Ishikawa (cell line): Measurements from ENCODE around the gene NOP14.

Experiments used
- CEBPB ChIP-seq: IDR thresholded peaks from 2 replicates; pipeline ENCODE4 v1.6.1; 2012
- CREB1 ChIP-seq: IDR thresholded peaks from 2 replicates; pipeline ENCODE4 v1.6.1; 2012; ENCODE audit warnings: low read depth
- EP300 ChIP-seq: IDR thresholded peaks from 2 replicates; pipeline ENCODE4 v1.6.1; 2012; ENCODE audit warnings: borderline replicate concordance
- FOXM1 ChIP-seq: IDR thresholded peaks from 2 replicates; pipeline ENCODE4 v1.6.1; 2012; ENCODE audit warnings: low read depth, borderline replicate concordance
- MAX ChIP-seq: IDR thresholded peaks from 2 replicates; pipeline ENCODE4 v1.6.1; 2012
- NFIC ChIP-seq: IDR thresholded peaks from 2 replicates; pipeline ENCODE4 v1.6.1; 2012
- RAD21 ChIP-seq: IDR thresholded peaks from 2 replicates; pipeline ENCODE4 v1.6.1; 2012; ENCODE audit warnings: low read depth
- TAF1 ChIP-seq: IDR thresholded peaks from 2 replicates; pipeline ENCODE4 v1.6.1; 2012; ENCODE audit warnings: low read depth, mild to moderate bottlenecking
- TCF12 ChIP-seq: IDR thresholded peaks from 2 replicates; pipeline ENCODE4 v1.6.1; 2012; ENCODE audit warnings: low read depth
- TEAD4 ChIP-seq: IDR thresholded peaks from 2 replicates; pipeline ENCODE4 v1.6.1; 2012
- USF1 ChIP-seq: IDR thresholded peaks from 2 replicates; pipeline ENCODE4 v1.6.1; 2012
- YY1 ChIP-seq: IDR thresholded peaks from 2 replicates; pipeline ENCODE4 v1.6.1; 2012; ENCODE audit warnings: low read depth
- ZBTB7A ChIP-seq: IDR thresholded peaks from 2 replicates; pipeline ENCODE4 v1.6.1; 2012; ENCODE audit warnings: low read depth
- TF ChIP-seq, protein P1 (sequence below): IDR thresholded peaks from 2 replicates; pipeline ENCODE4 v1.6.1; 2012; ENCODE audit warnings: low read depth, mild to moderate bottlenecking

GRCh38 chr4:2911868-2912267 is 51.3 kb downstream of the NOP14 start:
- TF ChIP-seq RAD21 (no peak), TCF12 (no peak), TEAD4 (no peak), USF1 (no peak), CEBPB (no peak), EP300 (no peak), CREB1 (no peak), TAF1 (no peak), YY1 (no peak), FOXM1 (no peak), MAX (no peak), NFIC (no peak), ZBTB7A (no peak)
- TF ChIP-seq, protein P1, sequence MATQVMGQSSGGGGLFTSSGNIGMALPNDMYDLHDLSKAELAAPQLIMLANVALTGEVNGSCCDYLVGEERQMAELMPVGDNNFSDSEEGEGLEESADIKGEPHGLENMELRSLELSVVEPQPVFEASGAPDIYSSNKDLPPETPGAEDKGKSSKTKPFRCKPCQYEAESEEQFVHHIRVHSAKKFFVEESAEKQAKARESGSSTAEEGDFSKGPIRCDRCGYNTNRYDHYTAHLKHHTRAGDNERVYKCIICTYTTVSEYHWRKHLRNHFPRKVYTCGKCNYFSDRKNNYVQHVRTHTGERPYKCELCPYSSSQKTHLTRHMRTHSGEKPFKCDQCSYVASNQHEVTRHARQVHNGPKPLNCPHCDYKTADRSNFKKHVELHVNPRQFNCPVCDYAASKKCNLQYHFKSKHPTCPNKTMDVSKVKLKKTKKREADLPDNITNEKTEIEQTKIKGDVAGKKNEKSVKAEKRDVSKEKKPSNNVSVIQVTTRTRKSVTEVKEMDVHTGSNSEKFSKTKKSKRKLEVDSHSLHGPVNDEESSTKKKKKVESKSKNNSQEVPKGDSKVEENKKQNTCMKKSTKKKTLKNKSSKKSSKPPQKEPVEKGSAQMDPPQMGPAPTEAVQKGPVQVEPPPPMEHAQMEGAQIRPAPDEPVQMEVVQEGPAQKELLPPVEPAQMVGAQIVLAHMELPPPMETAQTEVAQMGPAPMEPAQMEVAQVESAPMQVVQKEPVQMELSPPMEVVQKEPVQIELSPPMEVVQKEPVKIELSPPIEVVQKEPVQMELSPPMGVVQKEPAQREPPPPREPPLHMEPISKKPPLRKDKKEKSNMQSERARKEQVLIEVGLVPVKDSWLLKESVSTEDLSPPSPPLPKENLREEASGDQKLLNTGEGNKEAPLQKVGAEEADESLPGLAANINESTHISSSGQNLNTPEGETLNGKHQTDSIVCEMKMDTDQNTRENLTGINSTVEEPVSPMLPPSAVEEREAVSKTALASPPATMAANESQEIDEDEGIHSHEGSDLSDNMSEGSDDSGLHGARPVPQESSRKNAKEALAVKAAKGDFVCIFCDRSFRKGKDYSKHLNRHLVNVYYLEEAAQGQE: no peak
